H1 (cell line): ENCODE data around the gene AASDHPPT. TPM values are rescaled to one million over a fixed set of nuclear protein-coding genes. Genes with fewer than 3 reads are reported as not detected.

Source experiments
- CTCF ChIA-PET: fragments of 300-600 bp; sonication (Branson Sonifier 250); formaldehyde crosslinking; loops from one replicate; lab custom pipeline; 2021; ENCODE audit not compliant: partially characterized antibody; lab: Charles Lee
- POLR2A ChIA-PET: fragments of 300-600 bp; sonication (Branson Sonifier 250); formaldehyde crosslinking; loops from one replicate; lab custom pipeline; 2021; ENCODE audit warnings: inconsistent platforms; ENCODE audit not compliant: partially characterized antibody; lab: Charles Lee
- DNase-seq, 2 experiments: peaks; one replicate each; pipeline versions ENCODE4 v3.0.0 to v3.0.0-alpha.2; 2010 to 2022; ENCODE audit warnings: low spot score in 2 of 2, low read depth in 1 of 2, mixed read lengths in 1 of 2
- FAIRE-seq: peaks from 2 replicates; lab custom pipeline; 2011; peaks lifted over from hg19 to GRCh38; lab: Jason Lieb, UNC
- H2AFZ ChIP-seq: 2 replicates; pipeline ENCODE4 v1.8.1; 2012; ENCODE audit warnings: low read length, inconsistent platforms
- H2AK5ac ChIP-seq: 2 replicates; pipeline ENCODE4 v1.6.1; 2013; ENCODE audit warnings: low read depth, low read length
- H2BK120ac ChIP-seq: replicated peaks from 2 replicates; pipeline ENCODE3; 2013; ENCODE audit warnings: low read depth, low read length, inconsistent platforms
- H2BK12ac ChIP-seq: 2 replicates; pipeline ENCODE4 v1.6.1; 2013; ENCODE audit warnings: low read depth, low read length
- H2BK15ac ChIP-seq: 2 replicates; pipeline ENCODE4 v1.6.1; 2013; ENCODE audit warnings: low read length
- H2BK20ac ChIP-seq: 2 replicates; pipeline ENCODE4 v1.6.1; 2013; ENCODE audit warnings: low read length
- H2BK5ac ChIP-seq: 2 replicates; pipeline ENCODE4 v1.6.1; 2013; ENCODE audit warnings: low read depth, low read length
- H3K14ac ChIP-seq: 2 replicates; pipeline ENCODE4 v1.6.1; 2013; ENCODE audit warnings: inconsistent platforms; ENCODE audit not compliant: insufficient read length
- H3K18ac ChIP-seq: 2 replicates; pipeline ENCODE4 v1.6.1; 2013; ENCODE audit warnings: low read length; ENCODE audit errors: extremely low read depth
- H3K23ac ChIP-seq: 2 replicates; pipeline ENCODE4 v1.6.1; 2013; ENCODE audit warnings: inconsistent platforms; ENCODE audit not compliant: insufficient read length
- H3K23me2 ChIP-seq: 2 replicates; pipeline ENCODE4 v1.6.1; 2013; ENCODE audit warnings: low read depth, low read length
- H3K27ac ChIP-seq: 2 replicates; pipeline ENCODE4 v1.6.1; 2011; ENCODE audit warnings: low read depth, low read length, inconsistent platforms
- H3K27me3 ChIP-seq, 4 experiments: replicated peaks in 1 of 4; 1 replicate in 1 of 4; 2 replicates in 3 of 4; pipeline versions ENCODE4 v1.6.1 to v1.8.1; 2011 to 2013; ENCODE audit warnings: low read length in 3 of 4, mild to moderate bottlenecking in 3 of 4, inconsistent platforms in 2 of 4, mixed read lengths in 2 of 4, moderate library complexity in 1 of 4; ENCODE audit not compliant: control insufficient read depth in 3 of 4, insufficient read depth in 3 of 4; ENCODE audit errors: extremely low read depth in 1 of 4
- H3K36me3 ChIP-seq, 4 experiments: 2 replicates each; pipeline versions ENCODE4 v1.6.1 to v1.8.1; 2011 to 2013; ENCODE audit warnings: mild to moderate bottlenecking in 4 of 4, low read length in 3 of 4, moderate library complexity in 2 of 4, control low read depth in 1 of 4, inconsistent platforms in 1 of 4; ENCODE audit not compliant: insufficient read depth in 4 of 4, control insufficient read depth in 2 of 4
- H3K4ac ChIP-seq: replicated peaks from 2 replicates; pipeline ENCODE3; 2013; ENCODE audit warnings: low read length, low read depth, mixed read lengths, inconsistent platforms; ENCODE audit not compliant: insufficient read length
- H3K4me1 ChIP-seq, 4 experiments: replicated peaks in 1 of 4; 1 replicate in 1 of 4; 2 replicates in 3 of 4; pipeline versions ENCODE4 v1.6.1 to v1.8.1; 2011 to 2013; ENCODE audit warnings: low read length in 3 of 4, inconsistent platforms in 2 of 4, mixed read lengths in 1 of 4; ENCODE audit not compliant: insufficient read depth in 4 of 4, control insufficient read depth in 3 of 4
- H3K4me2 ChIP-seq, 2 experiments: 2 replicates each; pipeline versions ENCODE4 v1.6.1 to v1.8.1; 2011 to 2013; ENCODE audit warnings: low read depth in 2 of 2, low read length in 2 of 2, control low read depth in 1 of 2, inconsistent platforms in 1 of 2, mild to moderate bottlenecking in 1 of 2; ENCODE audit not compliant: insufficient read depth in 1 of 2
- H3K4me3 ChIP-seq, 4 experiments: fragments of 200-600, 300-600 bp in 1 of 4; sonication (generic), shearing (Covaris generic), sonication (Bioruptor Twin) in 1 of 4; 2 replicates each; pipeline versions ENCODE4 v1.5.1 to v1.8.1; 2011 to 2016; ENCODE audit warnings: low read length in 4 of 4, low read depth in 3 of 4, control low read depth in 2 of 4, inconsistent platforms in 2 of 4, mild to moderate bottlenecking in 2 of 4, mixed read lengths in 1 of 4, moderate library complexity in 1 of 4; ENCODE audit not compliant: insufficient read depth in 2 of 4; ENCODE audit errors: extremely low read depth in 1 of 4
- H3K56ac ChIP-seq: replicated peaks from 2 replicates; pipeline ENCODE3; 2013; ENCODE audit warnings: low read depth, mild to moderate bottlenecking, mixed read lengths, low read length, inconsistent platforms; ENCODE audit not compliant: insufficient read length
- H3K79me1 ChIP-seq: 2 replicates; pipeline ENCODE4 v1.6.1; 2013; ENCODE audit warnings: low read depth, low read length, control low read depth
- H3K79me2 ChIP-seq, 2 experiments: 2 replicates each; pipeline versions ENCODE4 v1.6.1 to v1.8.1; 2012 to 2013; ENCODE audit warnings: low read length in 2 of 2, mild to moderate bottlenecking in 2 of 2, inconsistent platforms in 1 of 2; ENCODE audit not compliant: insufficient read depth in 2 of 2, control insufficient read depth in 1 of 2
- H3K9ac ChIP-seq, 4 experiments: replicated peaks in 1 of 4; 1 replicate in 1 of 4; 2 replicates in 3 of 4; pipeline versions ENCODE4 v1.6.1 to v1.8.1; 2011 to 2013; ENCODE audit warnings: low read depth in 3 of 4, low read length in 3 of 4, control low read depth in 2 of 4, mild to moderate bottlenecking in 2 of 4, moderate library complexity in 2 of 4, inconsistent platforms in 1 of 4; ENCODE audit errors: extremely low read depth in 1 of 4
- H3K9me3 ChIP-seq, 2 experiments: 2 replicates each; pipeline versions ENCODE4 v1.6.1 to v1.8.1; 2012 to 2013; ENCODE audit warnings: mild to moderate bottlenecking in 2 of 2, moderate library complexity in 2 of 2, control low read depth in 1 of 2, inconsistent platforms in 1 of 2, low read depth in 1 of 2, low read length in 1 of 2, mixed read lengths in 1 of 2; ENCODE audit not compliant: insufficient read depth in 2 of 2
- H4K20me1 ChIP-seq, 2 experiments: replicated peaks in 1 of 2; 2 replicates each; pipeline versions ENCODE3 to v1.8.1; 2011 to 2013; ENCODE audit warnings: inconsistent platforms in 2 of 2, low read length in 2 of 2, mild to moderate bottlenecking in 1 of 2; ENCODE audit not compliant: insufficient read depth in 2 of 2, control insufficient read depth in 1 of 2
- H4K5ac ChIP-seq: 2 replicates; pipeline ENCODE4 v1.6.1; 2013; ENCODE audit warnings: low read length, low read depth, mixed read lengths, inconsistent platforms; ENCODE audit not compliant: insufficient read length
- H4K8ac ChIP-seq: 2 replicates; pipeline ENCODE4 v1.8.0; 2013; ENCODE audit warnings: mild to moderate bottlenecking, moderate library complexity, low read length, inconsistent platforms; ENCODE audit not compliant: insufficient read depth; ENCODE audit errors: extremely low read depth
- H4K91ac ChIP-seq: replicated peaks from 2 replicates; pipeline ENCODE3; 2013; ENCODE audit warnings: low read length, mixed read lengths, inconsistent platforms; ENCODE audit not compliant: insufficient read length
- ASH2L ChIP-seq: fragments of 200-600, 300-600 bp; sonication (generic); IDR thresholded peaks from one replicate; pipeline ENCODE4 v1.7.1; 2017; ENCODE audit warnings: low read length
- BRCA1 ChIP-seq: IDR thresholded peaks from 2 replicates; pipeline ENCODE4 v1.6.1; 2012; ENCODE audit warnings: low read depth, low read length, improper control_type of control experiment
- CBX5 ChIP-seq: fragments of 300-800, 300-1000 bp; sonication (generic); IDR thresholded peaks from 2 replicates; pipeline ENCODE4 v1.7.1; 2016; ENCODE audit warnings: antibody characterized with exemption, low read length, low read depth
- CEBPB ChIP-seq: IDR thresholded peaks from 2 replicates; pipeline ENCODE4 v1.6.1; 2012; ENCODE audit warnings: low read depth, low read length
- CHD1 ChIP-seq: IDR thresholded peaks from 2 replicates; pipeline ENCODE4 v1.6.1; 2012; ENCODE audit warnings: low read depth, low read length, improper control_type of control experiment
- EGR1 ChIP-seq: IDR thresholded peaks from 2 replicates; pipeline ENCODE4 v1.6.1; 2011; ENCODE audit warnings: low read depth, low read length, borderline replicate concordance
- EP300 ChIP-seq, 2 experiments: IDR thresholded peaks; 1 replicate in 1 of 2; 2 replicates in 1 of 2; pipeline ENCODE4 v1.6.1; 2011 to 2012; ENCODE audit warnings: low read depth in 2 of 2, low read length in 2 of 2, mild to moderate bottlenecking in 2 of 2, borderline replicate concordance in 1 of 2, inconsistent platforms in 1 of 2, moderate library complexity in 1 of 2
- GTF2F1 ChIP-seq: IDR thresholded peaks from 2 replicates; pipeline ENCODE4 v1.6.1; 2012; ENCODE audit warnings: low read depth, low read length, improper control_type of control experiment, borderline replicate concordance
- JUND ChIP-seq: IDR thresholded peaks from 2 replicates; pipeline ENCODE4 v1.6.1; 2011; ENCODE audit warnings: mild to moderate bottlenecking, improper control_type of control experiment, low read length
- MAFK ChIP-seq: IDR thresholded peaks from 2 replicates; pipeline ENCODE4 v1.6.1; 2012; ENCODE audit warnings: low read depth, mild to moderate bottlenecking, improper control_type of control experiment, low read length
- SAP30 ChIP-seq: fragments of 300-600 bp; sonication (generic); IDR thresholded peaks from 2 replicates; pipeline ENCODE4 v1.7.1; 2012; ENCODE audit warnings: low read length, moderate library complexity, mild to moderate bottlenecking, inconsistent platforms; ENCODE audit not compliant: insufficient read depth, insufficient replicate concordance
- TAF7 ChIP-seq: optimal IDR thresholded peaks from 2 replicates; pipeline ENCODE3; 2011; ENCODE audit warnings: low read depth, mild to moderate bottlenecking, inconsistent platforms, low read length, moderate library complexity, borderline replicate concordance
- TBP ChIP-seq: IDR thresholded peaks from 2 replicates; pipeline ENCODE4 v1.6.1; 2011; ENCODE audit warnings: low read depth, low read length, improper control_type of control experiment
- USF2 ChIP-seq: IDR thresholded peaks from 2 replicates; pipeline ENCODE4 v1.6.1; 2011; ENCODE audit warnings: low read length, improper control_type of control experiment
- WGBS, 2 experiments: shearing (Covaris generic) in 1 of 2; methylation state at CpG; one replicate each; pipeline versions ENCODE4 v1.1.6 to v1.1.7; 2013 to 2015; ENCODE audit warnings: low lambda C conversion rate in 2 of 2, mixed read lengths in 2 of 2, inconsistent platforms in 1 of 2, low coverage in 1 of 2, missing lambda C conversion rate in 1 of 2; ENCODE audit not compliant: insufficient replicate concordance in 2 of 2, insufficient coverage in 1 of 2, insufficient read length in 1 of 2; ENCODE audit errors: extremely low coverage in 1 of 2, missing lambda C conversion rate in 1 of 2; 5-methylcytosine and 5-hydroxymethylcytosine counted together
- polyA plus RNA-seq, 7 experiments: library from polyadenylated mRNA; depleted of rRNA in 3 of 7; stranded (reverse) in 5 of 7; unstranded in 2 of 7; fragments of >200 nt in 5 of 7; fragments of 200-250 nt in 2 of 7; gene quantifications; 1 replicate in 5 of 7; 2 replicates in 1 of 7; 4 replicates in 1 of 7; pipeline versions ENCODE4 v1.2.1 to v1.2.3, GENCODE V29; 2011 to 2013; ENCODE audit warnings: missing spikeins in 2 of 7, mixed read lengths in 2 of 7
- total RNA-seq: library from RNA; stranded (reverse); fragmentation: NEBNext Ultra II Directional; extraction: Animal tissue kit (Norgen Biotek cat#: 25700); gene quantifications from 2 replicates; pipeline ENCODE4 v1.2.1, GENCODE V29; 2021

The AASDHPPT gene
- total and polyA plus RNA-seq, 2 of the 8 experiments (the other 6 are each of a cell fraction or from before 2014, with no cell fraction given), result 15.7 to 42.2 TPM

DNA sequence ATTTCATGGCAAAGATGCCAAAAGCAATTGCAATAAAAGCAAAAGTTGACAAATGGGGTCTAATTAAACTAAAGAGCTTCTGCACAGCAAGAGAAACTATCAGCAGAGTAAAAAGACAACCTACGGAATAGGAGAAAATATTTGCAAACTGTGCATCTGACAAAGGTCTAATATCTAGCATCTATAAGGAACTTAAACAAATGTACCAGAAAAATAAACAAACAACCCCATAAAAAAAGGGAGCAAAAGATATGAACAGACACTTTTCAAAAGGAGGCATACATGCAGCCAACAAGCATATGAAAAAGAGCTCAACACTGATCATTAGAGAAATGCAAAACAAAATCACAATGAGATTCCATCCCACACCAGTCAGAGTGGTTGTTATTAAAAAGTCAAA is 60.3 kb downstream of the AASDHPPT start:
- DNase-seq, result no peak
- no peak overlapping the region for H3K4ac ChIP-seq
- no peaks in the 10 kb centered on the region for H4K20me1 ChIP-seq
- 95% methylated on average over 1 of the region's 1 CpG; no CpG with 5 or more reads in 1 of the 2 experiments for WGBS, 2 experiments
- no peaks in the 10 kb centered on the region for H3K79me2 ChIP-seq
- no peak overlapping the region for H3K4me3 ChIP-seq
- no peak overlapping the region for H3K23ac ChIP-seq
- H2BK120ac ChIP-seq, result no peak overlapping the region
- H3K14ac ChIP-seq, result no peak overlapping the region
- H3K56ac ChIP-seq, result no peak overlapping the region
- H4K8ac ChIP-seq, result no peak overlapping the region
- no peaks in the 10 kb centered on the region for H3K23me2 ChIP-seq
- H3K79me1 ChIP-seq, result no peaks in the 10 kb centered on the region
- ChIA-PET CTCF (interaction anchor here (1.5 kb wide), 1 partner anchor 14 kb away, joined by 4 read pairs; no protein-coding TSS in a partner anchor), POLR2A (no interaction called here)
- H2BK20ac ChIP-seq, result no peak overlapping the region
- no peak overlapping the region for H2AK5ac ChIP-seq
- no peak overlapping the region for H3K18ac ChIP-seq
- FAIRE-seq, result no peak
- no peak overlapping the region for H2BK15ac ChIP-seq
- H3K9me3 ChIP-seq, result peaks cover 12 to 15% of the 10 kb centered on the region in 2 experiments; a peak in 3 of 4 replicates
- H3K27me3 ChIP-seq, result no peaks in the 10 kb centered on the region
- no peak overlapping the region for H3K9ac ChIP-seq
- H3K27ac ChIP-seq, result no peak overlapping the region
- no peak overlapping the region for H3K4me2 ChIP-seq
- H2AFZ ChIP-seq, result no peak overlapping the region
- H2BK12ac ChIP-seq, result no peak overlapping the region
- H4K5ac ChIP-seq, result no peak overlapping the region
- H3K4me1 ChIP-seq, result no peaks in the 10 kb centered on the region
- H4K91ac ChIP-seq, result no peak overlapping the region
- H2BK5ac ChIP-seq, result no peak overlapping the region
- H3K36me3 ChIP-seq, result no peaks in the 10 kb centered on the region
- TF ChIP-seq SAP30, result no peak
- no peak for TF ChIP-seq GTF2F1
- no peak for TF ChIP-seq CHD1
- TF ChIP-seq TAF7, result no peak
- TF ChIP-seq EP300 (IDR thresholded peaks at IDR 0.05; ENCODE audit: borderline replicate concordance in 1 of 2, low read depth in 2 of 2, low read length in 2 of 2), result no peak
- no peak for TF ChIP-seq EGR1
- TF ChIP-seq BRCA1, result no peak
- TF ChIP-seq TBP, result no peak
- no peak for TF ChIP-seq CBX5
- TF ChIP-seq JUND, result no peak
- no peak for TF ChIP-seq USF2
- no peak for TF ChIP-seq ASH2L
- TF ChIP-seq CEBPB, result no peak
- no peak for TF ChIP-seq MAFK
